ENCODE measurements around the gene DDX11.
"Not testable (repeated sequence)": the region's sequence is repeated elsewhere in the genome, so short reads cannot be mapped to it uniquely, and the experiment has no call there.

DNA sequence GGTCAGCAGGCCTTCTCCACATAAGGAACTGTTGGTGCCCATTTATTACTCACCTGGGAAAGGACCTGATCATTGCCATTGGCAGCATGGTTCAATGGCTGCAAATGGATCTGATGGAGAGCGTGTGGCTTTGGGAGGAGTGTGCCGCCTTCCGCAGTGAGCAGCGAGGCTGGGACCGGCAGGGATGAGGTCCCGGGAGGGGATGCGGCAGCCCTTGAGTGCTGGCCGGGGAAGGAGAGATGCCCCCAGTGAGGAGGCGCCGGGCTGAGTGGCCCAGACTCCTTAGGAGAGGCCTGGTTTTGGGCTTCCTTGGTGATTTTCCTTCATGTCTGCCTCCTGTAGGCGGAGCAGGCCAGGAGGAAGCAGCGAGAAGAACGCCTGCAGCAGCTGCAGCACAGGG is 10.6 kb downstream of the DDX11 start:
- TF ChIP-seq, protein P1, sequence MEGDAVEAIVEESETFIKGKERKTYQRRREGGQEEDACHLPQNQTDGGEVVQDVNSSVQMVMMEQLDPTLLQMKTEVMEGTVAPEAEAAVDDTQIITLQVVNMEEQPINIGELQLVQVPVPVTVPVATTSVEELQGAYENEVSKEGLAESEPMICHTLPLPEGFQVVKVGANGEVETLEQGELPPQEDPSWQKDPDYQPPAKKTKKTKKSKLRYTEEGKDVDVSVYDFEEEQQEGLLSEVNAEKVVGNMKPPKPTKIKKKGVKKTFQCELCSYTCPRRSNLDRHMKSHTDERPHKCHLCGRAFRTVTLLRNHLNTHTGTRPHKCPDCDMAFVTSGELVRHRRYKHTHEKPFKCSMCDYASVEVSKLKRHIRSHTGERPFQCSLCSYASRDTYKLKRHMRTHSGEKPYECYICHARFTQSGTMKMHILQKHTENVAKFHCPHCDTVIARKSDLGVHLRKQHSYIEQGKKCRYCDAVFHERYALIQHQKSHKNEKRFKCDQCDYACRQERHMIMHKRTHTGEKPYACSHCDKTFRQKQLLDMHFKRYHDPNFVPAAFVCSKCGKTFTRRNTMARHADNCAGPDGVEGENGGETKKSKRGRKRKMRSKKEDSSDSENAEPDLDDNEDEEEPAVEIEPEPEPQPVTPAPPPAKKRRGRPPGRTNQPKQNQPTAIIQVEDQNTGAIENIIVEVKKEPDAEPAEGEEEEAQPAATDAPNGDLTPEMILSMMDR (conservative IDR thresholded peaks at IDR 0.05) = not testable (repeated sequence)
- not testable (repeated sequence) for TF ChIP-seq ZFX (IDR thresholded peaks at IDR 0.05)

Data from C4-2B (cell line).